Psoas muscle (tissue), 8 donors: ENCODE results near the gene MAST4. TPM values are rescaled to one million over a fixed set of nuclear protein-coding genes. Genes with fewer than 3 reads are reported as not detected.

Experiments
- ATAC-seq, 4 donors: fragments of 200-7000 bp; cut with Tn5 transposase; one replicate each; pipeline ENCODE4 v1.9.1; 2020; ENCODE audit warnings: moderate library complexity in 3 of 4, mild to moderate bottlenecking in 2 of 4
- DNase-seq, 2 donors: peaks; one replicate each; pipeline ENCODE4 v3.0.0-alpha.2; 2020
- H3K27ac ChIP-seq: fragments of 200-600 bp; one replicate; pipeline ENCODE4 v1.8.0; 2022
- H3K27me3 ChIP-seq, 3 donors: fragments of 200-600 bp in 1 of 3; one replicate each; pipeline versions ENCODE4 v1.6.1 to v1.8.0; 2013 to 2022; ENCODE audit warnings: low read length in 2 of 3, mild to moderate bottlenecking in 2 of 3, moderate library complexity in 1 of 3; ENCODE audit not compliant: insufficient read depth in 3 of 3
- H3K36me3 ChIP-seq, 2 donors: fragments of 200-600 bp in 1 of 2; one replicate each; pipeline versions ENCODE4 v1.6.1 to v1.8.0; 2013 to 2022; ENCODE audit warnings: low read depth in 1 of 2, mild to moderate bottlenecking in 1 of 2, moderate library complexity in 1 of 2; ENCODE audit not compliant: insufficient read depth in 1 of 2
- H3K4me1 ChIP-seq: fragments of 200-600 bp; one replicate; pipeline ENCODE4 v1.8.0; 2022
- H3K4me3 ChIP-seq: fragments of 200-600 bp; one replicate; pipeline ENCODE4 v1.8.0; 2022; ENCODE audit warnings: mild to moderate bottlenecking
- H3K9me3 ChIP-seq: fragments of 200-600 bp; one replicate; pipeline ENCODE4 v1.8.0; 2022
- WGBS, 3 donors: extraction: QIAGEN DNeasy Blood & Tissue Kit; methylation state at CpG; one replicate each; pipeline versions ENCODE4 v1.1.6 to v1.1.7; 2013; 5-methylcytosine and 5-hydroxymethylcytosine counted together
- intact Hi-C, 2 donors: fragments of 100-400 bp; cut with DNase I; formaldehyde crosslinking; loops; one replicate each; pipeline versions ENCODE4 v1.11.0 to v1.14.2; 2022
- polyA plus RNA-seq, 3 donors: library from polyadenylated mRNA; stranded (reverse); fragments of 200-250 nt; gene quantifications; one replicate each; pipeline ENCODE4 v1.2.3, GENCODE V29; 2013
- total RNA-seq, 4 donors: library from RNA; stranded (reverse); fragmentation: NEBNext Ultra II Directional in 2 of 4; extraction: Animal tissue kit (Norgen Biotek cat#: 25700) in 2 of 4; gene quantifications; one replicate each; pipeline versions ENCODE4 v1.2.1 to v1.2.4, GENCODE V29; 2021 to 2023
- TF ChIP-seq, protein P1 (sequence below): fragments of 200-600 bp; IDR thresholded peaks from one replicate; pipeline ENCODE4 v1.8.0; 2022; ENCODE audit warnings: antibody characterized with exemption
- donor health status: healthy with polysubstance abuse.
- donor health status: DM: no; HTN: no; CAD: no; lungs with moderate emphysema.
- donor health status: Bipolar disorder and iron deficiency.
- donor health status: healthy.
- donor health status: DM: yes; HTN: yes; CAD: no.
- donor health status: DM: no; HTN: no; CAD: no.
- donor health status: DM: no; HTN: no; CAD: no.
- donor health status: DM: yes; HTN: yes; CAD: no.

MAST4 gene
- total and polyA plus RNA-seq, 7 donors: 3.2 to 123 (median 12.1) TPM

DNA sequence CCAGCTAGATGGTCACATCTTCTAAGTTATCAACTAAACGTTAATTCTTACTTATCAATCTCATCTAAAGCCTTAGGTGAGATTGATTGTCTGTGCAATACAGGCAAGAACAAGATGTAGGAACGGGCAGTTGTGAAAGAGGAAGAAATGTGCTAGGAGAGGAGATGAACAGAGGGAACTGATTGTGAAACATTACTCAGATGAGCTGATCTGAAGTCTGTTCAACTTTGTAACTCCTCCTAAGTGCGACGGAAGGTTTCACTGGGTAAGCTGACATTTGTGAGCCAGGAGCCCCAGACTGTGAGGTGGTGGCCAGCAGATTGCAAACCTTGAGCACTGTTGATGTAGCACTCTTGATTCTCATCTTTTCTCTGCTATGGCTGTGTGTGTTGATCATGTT, 396.4 kb downstream of the MAST4 start:
- Histone ChIP-seq H3K27ac (peak overlapping the region; percentile 51), H3K27me3 (no peaks in the 10 kb centered on the region), H3K36me3 (no peaks in the 10 kb centered on the region), H3K9me3 (no peaks in the 10 kb centered on the region), H3K4me3 (no peak overlapping the region), H3K4me1 (peaks cover 10% of the 10 kb centered on the region)
- TF ChIP-seq, protein P1, sequence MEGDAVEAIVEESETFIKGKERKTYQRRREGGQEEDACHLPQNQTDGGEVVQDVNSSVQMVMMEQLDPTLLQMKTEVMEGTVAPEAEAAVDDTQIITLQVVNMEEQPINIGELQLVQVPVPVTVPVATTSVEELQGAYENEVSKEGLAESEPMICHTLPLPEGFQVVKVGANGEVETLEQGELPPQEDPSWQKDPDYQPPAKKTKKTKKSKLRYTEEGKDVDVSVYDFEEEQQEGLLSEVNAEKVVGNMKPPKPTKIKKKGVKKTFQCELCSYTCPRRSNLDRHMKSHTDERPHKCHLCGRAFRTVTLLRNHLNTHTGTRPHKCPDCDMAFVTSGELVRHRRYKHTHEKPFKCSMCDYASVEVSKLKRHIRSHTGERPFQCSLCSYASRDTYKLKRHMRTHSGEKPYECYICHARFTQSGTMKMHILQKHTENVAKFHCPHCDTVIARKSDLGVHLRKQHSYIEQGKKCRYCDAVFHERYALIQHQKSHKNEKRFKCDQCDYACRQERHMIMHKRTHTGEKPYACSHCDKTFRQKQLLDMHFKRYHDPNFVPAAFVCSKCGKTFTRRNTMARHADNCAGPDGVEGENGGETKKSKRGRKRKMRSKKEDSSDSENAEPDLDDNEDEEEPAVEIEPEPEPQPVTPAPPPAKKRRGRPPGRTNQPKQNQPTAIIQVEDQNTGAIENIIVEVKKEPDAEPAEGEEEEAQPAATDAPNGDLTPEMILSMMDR: no peak
- 59 to 70% (median 63%) methylated on average over 4 of the region's 4 CpGs for WGBS, 3 donors
- no peak for DNase-seq
- intact Hi-C loops: no loop called here
- peak in 2 of 4 donors; percentile 42 to 68 for ATAC-seq

GRCh38 chr5:66993448-66993847, 397.3 kb downstream of the MAST4 start:
- intact Hi-C loops: no loop called here
- H3K4me3 ChIP-seq: no peak overlapping the region
- H3K4me1 ChIP-seq: peaks cover 10% of the 10 kb centered on the region
- H3K9me3 ChIP-seq: no peaks in the 10 kb centered on the region
- ATAC-seq (peak in 1 of 4 donors; percentile 58), DNase-seq (no peak)
- H3K27ac ChIP-seq: no peak overlapping the region
- TF ChIP-seq, protein P1: no peak
- H3K36me3 ChIP-seq: no peaks in the 10 kb centered on the region
- H3K27me3 ChIP-seq: no peaks in the 10 kb centered on the region

DNA sequence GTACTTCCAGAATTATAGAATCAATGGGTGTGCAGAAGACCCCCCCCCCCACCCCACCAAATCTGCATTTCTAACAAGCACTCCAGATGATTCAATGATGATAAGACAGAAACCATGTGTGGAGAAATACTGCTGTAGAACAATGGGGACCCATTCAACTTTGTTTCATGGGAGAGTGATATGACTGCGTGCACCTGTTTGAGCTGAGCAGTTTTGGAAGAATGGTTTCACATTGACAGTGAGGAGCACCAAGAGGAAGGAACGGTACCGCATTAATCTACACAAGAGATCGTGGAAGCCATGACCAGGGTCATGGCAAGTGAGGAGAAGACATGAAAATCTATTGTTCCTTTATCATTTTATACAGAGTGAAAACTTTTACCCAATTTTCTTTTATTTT, 397.7 kb downstream of the MAST4 start:
- no peak for DNase-seq
- Histone ChIP-seq H3K4me3 (no peak overlapping the region), H3K4me1 (peaks cover 10% of the 10 kb centered on the region), H3K9me3 (no peaks in the 10 kb centered on the region), H3K36me3 (no peaks in the 10 kb centered on the region), H3K27ac (no peak overlapping the region), H3K27me3 (no peaks in the 10 kb centered on the region)
- intact Hi-C loops: no loop called here
- no peak for ATAC-seq
- TF ChIP-seq, protein P1: no peak
- WGBS, 3 donors: 72 to 85% (median 74%) methylated on average over 4 of the region's 4 CpGs

GRCh38 chr5:66994790-66995189, 398.6 kb downstream of the MAST4 start:
- Histone ChIP-seq H3K4me3 (no peak overlapping the region), H3K27ac (no peak overlapping the region), H3K27me3 (no peaks in the 10 kb centered on the region), H3K9me3 (no peaks in the 10 kb centered on the region), H3K36me3 (no peaks in the 10 kb centered on the region), H3K4me1 (peaks cover 10% of the 10 kb centered on the region)
- TF ChIP-seq, protein P1: no peak
- intact Hi-C loops: no loop called here
- ATAC-seq: no peak
- WGBS, 3 donors: 90 to 97% (median 95%) methylated on average over 2 of the region's 2 CpGs
- DNase-seq: no peak

DNA sequence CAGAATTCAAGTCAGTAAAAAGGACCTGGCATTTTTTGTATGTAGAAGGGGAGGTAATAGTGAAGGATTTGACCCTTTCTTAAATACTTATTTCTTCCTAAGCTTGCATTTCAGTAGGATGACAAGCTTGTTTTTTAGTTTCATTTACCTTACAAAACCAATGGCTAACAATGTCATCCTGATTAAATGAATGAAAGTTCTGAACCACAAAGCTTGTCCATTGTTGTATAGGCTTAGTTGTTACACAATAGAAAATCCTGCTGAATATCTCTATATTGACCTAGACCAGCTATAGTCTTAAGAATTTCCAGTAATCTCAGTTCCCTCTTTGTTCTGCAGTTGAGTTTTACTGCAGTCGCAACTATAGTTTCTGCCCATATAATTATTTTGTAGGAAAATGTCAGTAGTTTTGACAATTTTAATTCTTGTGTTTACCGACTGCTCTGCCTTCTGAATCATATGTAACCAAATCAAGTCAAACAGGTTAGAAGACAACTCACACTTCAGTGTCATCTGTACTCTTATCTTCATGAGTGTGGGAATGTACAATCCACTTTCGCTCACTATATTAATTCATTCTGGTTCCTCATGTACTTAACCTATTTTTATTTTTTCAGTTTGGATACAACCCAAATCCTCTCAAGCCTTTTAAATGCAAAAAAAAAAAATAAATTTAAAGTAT, 404.7 kb downstream of the MAST4 start:
- Histone ChIP-seq H3K36me3 (no peaks in the 10 kb centered on the region), H3K4me1 (no peaks in the 10 kb centered on the region), H3K27me3 (no peaks in the 10 kb centered on the region), H3K27ac (no peak overlapping the region), H3K9me3 (no peaks in the 10 kb centered on the region), H3K4me3 (no peak overlapping the region)
- 89 to 95% (median 94%) methylated on average over 3 of the region's 3 CpGs for WGBS, 3 donors
- intact Hi-C loops: loop anchor here in 1 of 2 donors (5.0 kb wide), 1 partner anchor 96 kb away; no protein-coding TSS in a partner anchor
- no peak for ATAC-seq
- no peak for DNase-seq
- TF ChIP-seq, protein P1: no peak
